ENCODE data around the gene RFX2.
"Not testable (repeated sequence)": the region's sequence is repeated elsewhere in the genome, so short reads cannot be mapped to it uniquely, and the experiment has no call there.

The RFX2 gene

GRCh38 chr19:6073858-6074708 lies 36.2 kb downstream of the RFX2 start:
- no peak for DNase-seq

GRCh38 chr19:6073233-6073632 lies 37.1 kb downstream of the RFX2 start:
- not testable (repeated sequence) for DNase-seq

DNA sequence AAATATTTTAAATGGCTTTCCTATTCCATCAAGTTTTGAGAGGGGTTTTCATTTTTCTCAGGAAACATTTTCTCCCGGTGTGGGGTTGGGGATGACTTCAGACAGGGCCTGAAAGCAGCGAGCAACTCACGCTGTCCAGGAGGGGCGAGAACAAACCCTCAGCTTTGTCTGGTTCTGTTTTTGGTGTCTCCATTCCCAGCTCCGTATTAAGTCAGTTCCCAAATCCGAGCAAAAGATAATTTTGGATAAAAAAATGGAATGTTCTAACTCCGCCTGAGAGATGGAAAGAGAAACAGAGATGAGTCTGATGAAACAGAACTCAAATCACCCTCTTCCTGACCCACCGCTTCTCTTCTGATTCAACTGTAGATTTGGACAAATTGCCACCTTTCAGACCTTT lies 38.4 kb downstream of the RFX2 start:
- no peak for DNase-seq

- no peak for DNase-seq
These were observed 39.4 kb downstream of the RFX2 start for GRCh38 chr19:6070720-6071485.

DNA sequence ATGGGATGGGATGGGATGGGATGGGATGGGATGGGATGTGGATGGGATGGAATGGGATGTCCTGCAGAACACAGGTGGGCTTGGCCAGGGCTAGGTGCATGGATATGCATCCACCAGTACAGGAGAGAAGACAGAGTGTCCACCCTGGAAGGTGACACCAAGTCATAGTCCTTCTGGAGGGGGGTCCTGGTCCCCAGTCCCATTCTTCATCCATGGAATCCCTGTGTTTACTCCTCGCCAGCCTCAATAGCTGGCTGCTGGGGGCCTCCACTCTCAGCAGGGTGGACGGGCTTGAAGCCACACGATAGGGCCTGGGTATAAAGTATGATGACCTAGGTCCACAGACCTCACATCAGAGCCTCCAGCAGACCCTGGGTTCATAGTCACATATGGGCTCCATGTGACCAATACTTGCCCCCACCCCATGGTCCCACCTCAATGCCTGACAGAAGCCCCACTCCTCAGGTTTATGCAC lies 40.1 kb downstream of the RFX2 start:
- no peak for DNase-seq

DNA sequence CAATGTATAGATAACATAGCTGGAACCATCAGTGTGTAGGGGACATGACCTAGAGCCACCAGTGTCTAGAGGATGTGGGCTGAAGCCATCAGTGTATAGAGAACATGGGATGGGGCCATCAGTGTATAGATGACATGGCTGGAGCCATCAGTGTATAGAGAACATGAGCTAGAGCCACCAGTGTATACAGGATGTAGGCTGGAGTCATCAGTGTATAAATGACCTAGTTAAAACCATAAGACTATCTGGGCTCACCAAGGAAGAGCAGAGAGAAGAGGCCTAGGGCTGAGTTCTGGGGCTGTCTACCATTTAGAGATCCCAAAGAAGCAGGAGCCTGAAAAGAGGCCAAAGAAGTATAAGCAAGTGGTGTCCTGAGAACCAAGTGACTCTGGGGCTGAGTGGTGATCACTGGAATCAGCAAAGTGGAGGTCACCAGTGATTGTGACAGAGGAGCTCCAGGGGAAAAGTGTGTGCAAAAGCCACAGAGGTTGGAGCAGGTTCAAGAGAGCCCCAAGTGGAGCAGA lies 41.0 kb downstream of the RFX2 start:
- no peak for DNase-seq

DNA sequence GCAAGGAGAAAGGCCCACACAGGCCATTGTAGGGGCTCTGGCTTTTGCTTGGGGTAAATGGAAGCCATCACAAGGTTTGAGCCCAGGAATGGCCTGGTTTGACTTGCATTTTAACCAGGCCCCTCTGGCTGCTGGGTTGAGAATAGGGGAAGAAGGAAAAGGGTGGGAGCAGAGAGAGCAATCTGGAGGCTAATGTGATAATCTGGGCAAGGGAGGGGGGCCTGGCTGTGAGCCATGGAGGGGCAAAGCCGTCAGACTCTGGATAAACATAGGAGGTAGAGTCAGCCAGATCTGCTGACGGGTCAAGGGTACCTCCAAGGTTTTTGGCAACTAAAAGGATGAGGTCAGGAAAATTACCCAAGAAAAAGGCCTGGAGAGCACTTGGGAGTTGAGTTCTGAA lies 41.6 kb downstream of the RFX2 start:
- DNase-seq: no peak

DNA sequence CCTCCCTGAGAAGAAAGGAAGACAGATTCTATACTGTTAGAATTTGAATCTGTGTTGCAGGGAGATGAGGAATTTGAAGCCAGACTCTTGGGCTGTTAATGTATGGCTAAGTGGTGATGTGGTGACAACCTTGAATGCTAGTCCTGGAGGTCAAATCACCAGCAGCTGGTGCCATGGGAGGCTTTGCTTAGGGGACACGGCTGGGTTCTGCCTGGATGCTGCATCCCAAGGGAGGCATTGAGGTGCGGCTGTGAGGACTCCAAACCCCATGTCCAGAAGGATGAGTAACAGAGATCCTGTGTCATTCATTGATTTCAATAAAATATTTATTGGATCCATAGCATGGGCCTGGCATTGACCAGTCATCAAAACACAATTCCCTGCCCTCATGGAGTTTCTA lies 42.3 kb downstream of the RFX2 start:
- DNase-seq: no peak

DNA sequence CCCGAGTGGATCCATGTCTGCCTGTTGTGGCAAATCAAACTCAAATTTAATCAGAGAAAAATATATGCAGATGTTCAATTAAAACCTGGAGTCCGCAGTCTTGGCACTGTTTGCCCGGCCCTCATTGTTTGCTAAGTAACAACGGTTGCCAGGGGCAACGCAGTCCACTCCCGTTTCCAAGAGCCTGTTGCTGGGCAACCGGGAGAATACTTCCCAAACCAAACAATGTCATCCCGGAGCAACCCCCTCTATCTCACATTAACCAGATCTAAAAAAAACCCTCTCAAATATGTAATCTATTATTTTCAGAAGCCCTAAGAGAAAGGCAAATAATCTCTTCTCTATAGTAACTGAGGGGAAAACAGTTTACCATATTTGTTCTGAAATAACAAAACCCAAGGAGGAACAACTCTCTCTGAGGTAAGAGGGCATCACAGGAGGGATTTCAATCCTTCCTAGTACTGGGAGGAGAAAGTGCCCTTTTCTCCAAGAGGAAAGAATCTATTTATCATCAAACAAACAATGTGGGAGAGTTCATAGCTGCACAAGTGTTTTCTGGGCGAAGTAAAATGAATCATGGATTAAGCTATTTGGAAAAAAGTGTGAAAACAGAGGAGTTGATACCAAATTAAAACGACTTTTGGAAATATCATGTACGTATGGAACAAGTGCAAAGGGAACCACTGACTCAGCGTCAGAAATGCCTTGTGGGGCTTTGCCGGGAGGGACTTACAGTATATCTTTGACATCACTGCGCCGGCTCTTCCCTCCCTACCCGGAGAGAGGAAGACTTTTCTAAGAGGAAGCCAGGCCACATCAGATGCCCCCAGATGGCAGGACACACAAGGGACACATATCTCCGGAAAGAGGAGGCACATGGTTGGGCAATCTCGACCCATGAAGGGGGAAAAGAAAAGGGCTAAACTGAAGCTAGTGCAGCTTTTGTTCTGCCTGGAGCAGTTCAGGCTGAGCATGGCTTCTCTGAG lies 43.3 kb downstream of the RFX2 start:
- peak; percentile 76 for DNase-seq

- DNase-seq: peak; percentile 74
These were observed 44.5 kb downstream of the RFX2 start for GRCh38 chr19:6065685-6066374.

DNA sequence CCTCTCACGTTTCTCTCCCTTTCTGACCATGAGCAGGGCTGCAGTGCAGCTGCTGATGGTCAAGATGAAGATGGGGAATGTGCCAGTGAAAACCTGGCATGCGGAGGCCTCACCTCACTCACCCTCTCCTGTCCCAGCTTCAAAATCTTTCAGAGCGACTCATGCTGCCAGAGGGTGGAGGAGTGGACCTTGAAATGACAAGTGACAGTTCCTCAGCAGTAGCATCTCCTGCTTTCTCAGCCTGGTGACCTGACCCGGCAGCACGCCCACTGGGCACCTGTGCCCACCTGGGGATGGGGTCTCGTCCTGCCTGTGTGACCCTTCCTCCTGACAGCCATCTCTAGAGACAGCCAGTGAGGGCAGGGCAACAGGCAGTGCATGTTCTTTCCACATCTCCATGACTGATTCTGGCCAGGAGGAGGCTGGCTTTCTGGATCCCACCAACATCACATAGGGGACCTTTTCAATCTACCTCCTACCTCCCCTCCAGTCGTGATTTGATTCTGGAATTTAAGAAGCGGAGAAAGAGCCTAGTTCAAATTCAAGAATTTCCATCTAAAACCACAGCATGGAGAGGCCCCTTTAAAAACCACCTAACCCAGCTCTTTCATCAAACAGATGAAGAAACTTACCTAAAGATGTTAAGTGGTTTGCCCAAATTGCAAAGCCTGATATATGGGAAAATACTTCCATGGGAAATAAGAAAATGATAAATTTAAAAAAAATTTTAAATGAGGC lies 45.8 kb downstream of the RFX2 start:
- no peak for DNase-seq

- no peak for DNase-seq
These were observed 46.5 kb downstream of the RFX2 start for GRCh38 chr19:6063576-6064335.

- no peak for DNase-seq
These were observed 47.2 kb downstream of the RFX2 start for GRCh38 chr19:6062961-6063575.

- DNase-seq: peak; percentile 49
These were observed 48.0 kb downstream of the RFX2 start for GRCh38 chr19:6062274-6062673.

DNA sequence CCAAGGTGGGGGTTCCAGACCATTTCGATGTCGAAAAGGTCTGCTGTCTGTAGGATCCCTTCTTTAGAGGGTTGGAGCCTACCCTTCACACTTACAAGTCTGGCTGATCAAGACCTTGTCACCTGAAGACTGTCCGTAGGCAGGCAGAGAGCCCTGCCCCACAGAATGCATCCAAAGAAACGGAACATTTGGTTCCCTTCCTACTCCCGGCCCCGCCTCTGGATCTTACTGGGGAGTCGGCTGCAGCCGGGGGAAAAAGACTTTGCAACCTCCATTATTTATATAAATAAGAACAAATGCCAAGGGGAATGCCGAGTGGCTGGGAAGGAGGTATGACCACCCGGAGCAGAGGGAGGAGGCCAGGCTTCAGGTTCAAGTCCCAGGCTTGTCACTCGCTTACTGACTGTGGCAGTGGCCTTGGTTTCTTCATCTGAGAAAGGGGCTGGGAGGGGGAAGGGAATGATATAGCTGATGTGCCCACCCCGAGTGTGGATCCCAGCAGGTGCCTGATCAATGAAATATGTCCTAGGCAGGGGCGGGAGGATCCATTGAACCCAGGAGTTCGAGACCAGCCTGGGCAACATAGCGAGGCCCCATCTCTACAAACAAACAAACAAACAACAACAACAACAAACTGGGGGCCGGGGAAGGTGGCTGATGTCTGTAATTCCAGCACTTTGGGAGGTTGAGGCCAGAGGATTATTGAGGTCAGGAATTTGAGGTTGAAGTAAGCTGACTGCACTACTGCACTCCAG lies 48.7 kb downstream of the RFX2 start:
- DNase-seq: no peak

DNA sequence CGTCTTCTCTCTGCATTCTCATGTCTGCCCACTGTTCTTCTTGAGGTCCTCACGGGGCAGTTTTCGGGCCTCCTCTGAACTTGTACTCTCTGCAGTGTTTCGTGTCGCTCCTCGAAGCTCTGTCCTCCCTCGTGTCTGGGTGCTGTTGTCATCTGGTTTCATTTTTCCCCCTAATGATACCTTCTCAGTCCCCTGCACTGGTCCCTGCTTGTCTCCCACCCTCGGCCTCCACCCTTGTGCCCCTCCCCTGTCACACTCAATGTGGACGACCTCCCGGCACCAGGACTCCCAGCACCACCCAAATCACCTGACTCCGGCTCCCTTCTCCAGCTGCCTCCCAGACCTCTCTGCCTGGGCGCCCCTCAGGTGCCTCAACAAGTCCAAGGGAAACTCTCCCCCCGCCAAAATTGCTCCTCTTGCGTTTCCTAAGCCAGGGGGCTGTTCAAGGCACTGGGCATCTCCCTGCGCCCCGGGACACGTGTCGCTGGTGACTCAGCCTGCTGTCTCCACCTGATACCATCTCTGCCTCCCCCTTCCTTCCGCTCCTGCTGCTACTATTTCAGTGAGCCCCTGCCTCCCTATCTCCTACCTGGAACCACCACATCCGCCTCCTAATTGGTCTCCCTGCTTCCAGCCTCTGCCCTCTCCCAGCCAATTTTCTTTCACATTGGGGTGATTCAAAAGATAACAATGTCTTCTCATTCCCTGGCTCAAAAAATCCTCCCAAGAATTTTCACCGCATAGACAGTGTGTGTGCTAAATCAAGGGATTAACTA lies 49.5 kb downstream of the RFX2 start:
- DNase-seq: peak; percentile 43

DNA sequence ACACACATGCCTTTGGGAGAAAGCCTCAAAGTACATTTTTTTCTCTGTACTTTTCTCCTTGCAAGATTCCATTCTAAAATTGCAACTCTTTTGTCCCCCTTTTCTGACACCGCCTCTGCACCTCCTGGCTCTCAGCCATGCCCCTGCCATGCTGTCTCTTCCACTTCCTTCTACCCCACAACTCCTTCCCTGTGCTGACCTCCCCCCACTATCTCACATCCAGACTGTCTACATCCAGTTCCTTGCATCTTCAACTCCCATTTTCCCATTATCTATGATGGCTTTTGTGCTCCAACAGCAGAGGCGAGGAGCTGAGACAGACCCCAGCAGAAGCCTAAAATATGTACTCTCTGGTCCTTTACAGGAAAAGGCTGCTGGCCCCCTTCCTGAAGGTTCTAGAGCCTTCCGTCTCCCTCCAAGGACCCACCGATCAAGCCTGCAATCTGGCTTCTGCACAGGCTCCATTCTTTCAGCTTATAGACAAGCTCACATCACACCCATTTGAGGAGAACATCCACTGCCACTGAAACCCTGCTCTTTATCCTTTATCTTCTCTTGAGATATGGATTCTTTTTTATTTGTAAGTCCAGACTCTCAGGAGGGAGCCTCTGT lies 50.2 kb downstream of the RFX2 start:
- no peak for DNase-seq

DNA sequence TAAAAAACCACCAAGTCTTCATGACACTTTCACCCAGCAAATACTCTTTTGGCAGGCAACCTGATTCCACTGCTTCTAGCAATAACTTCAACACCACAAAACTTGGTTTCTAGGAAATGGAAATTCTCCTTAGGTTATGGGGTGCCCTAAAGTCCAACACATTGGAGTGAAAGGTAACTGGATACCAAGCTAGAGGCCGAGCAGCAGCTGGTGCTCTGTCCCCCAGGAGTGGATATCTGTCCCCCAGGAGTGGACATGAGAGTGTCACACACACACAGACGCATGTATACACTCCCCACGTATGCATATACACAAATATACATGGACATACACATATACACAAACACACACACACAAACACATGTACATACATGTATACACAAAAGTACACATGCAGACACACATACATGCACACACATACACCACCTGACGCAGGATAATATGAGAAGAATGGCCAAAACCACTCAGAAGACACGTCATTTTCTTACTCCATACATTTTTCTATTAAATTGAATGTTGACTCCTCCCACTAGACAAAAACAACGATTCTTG lies 50.8 kb downstream of the RFX2 start:
- no peak for DNase-seq

All from CD4-positive, alpha-beta T cell treated with Interleukin-21 for 1 hour (primary cell).